HepG2 (cell line): ENCODE results near the gene WNT5B. TPM values are rescaled to one million over a fixed set of nuclear protein-coding genes. Genes with fewer than 3 reads are reported as not detected.

Experiments
- ATAC-seq: fragments of 200-7000 bp; cut with Tn5 transposase; 3 replicates; pipeline ENCODE4 v1.9.1; 2020; ENCODE audit warnings: mild to moderate bottlenecking, moderate library complexity
- BruUV-seq: library from RNA; stranded (reverse); fragments of 400-500 nt; replicated peaks from 2 replicates; lab custom pipeline; 2021; lab: Mats Ljungman, UMichigan
- CTCF ChIA-PET: fragments of 300-600 bp; formaldehyde crosslinking; extraction: SDS; loops from one replicate; lab custom pipeline; 2021; ENCODE audit warnings: low total read pairs, inconsistent platforms, low intra/inter-chr PET ratio; lab: Yijun Ruan, JAX
- POLR2A ChIA-PET: fragments of 350-600 bp; sonication (Branson Sonifier 250); formaldehyde crosslinking; loops from one replicate; lab custom pipeline; 2020; ENCODE audit warnings: antibody characterized with exemption, inconsistent platforms; lab: Yijun Ruan, JAX
- DNase-seq: peaks from one replicate; pipeline ENCODE4 v3.0.0-alpha.2; 2015; ENCODE audit warnings: low spot score
- FAIRE-seq: peaks from 3 replicates; lab custom pipeline; 2011; peaks lifted over from hg19 to GRCh38; lab: Jason Lieb, UNC
- H2AFZ ChIP-seq: one replicate; pipeline ENCODE4 v1.6.1; 2011; ENCODE audit warnings: low read length, inconsistent platforms
- H3K27ac ChIP-seq: fragments of 300-600 bp; 3 replicates; pipeline ENCODE4 v1.8.0; 2011; ENCODE audit warnings: mixed run types, mild to moderate bottlenecking, mixed read lengths, low read length, inconsistent platforms; ENCODE audit not compliant: insufficient read depth; ENCODE audit errors: extremely low read length
- H3K27me3 ChIP-seq, 2 experiments: fragments of 200-600 bp in 1 of 2; 2 replicates in 1 of 2; 3 replicates in 1 of 2; pipeline versions ENCODE4 v1.6.0 to v1.8.0; 2011; ENCODE audit warnings: low read length in 2 of 2, mild to moderate bottlenecking in 2 of 2, moderate library complexity in 2 of 2, inconsistent platforms in 1 of 2; ENCODE audit not compliant: insufficient read depth in 2 of 2, control insufficient read depth in 1 of 2
- H3K36me3 ChIP-seq, 2 experiments: fragments of 200-600 bp in 1 of 2; replicated peaks in 1 of 2; 2 replicates in 1 of 2; 3 replicates in 1 of 2; pipeline versions ENCODE4 v1.5.1 to v1.8.0; 2011; ENCODE audit warnings: low read length in 2 of 2, inconsistent platforms in 1 of 2; ENCODE audit not compliant: insufficient read depth in 2 of 2, control insufficient read depth in 1 of 2
- H3K4me1 ChIP-seq: 2 replicates; pipeline ENCODE4 v1.5.1; 2012; ENCODE audit warnings: low read length, inconsistent platforms; ENCODE audit not compliant: insufficient read depth
- H3K4me2 ChIP-seq: 2 replicates; pipeline ENCODE4 v1.6.0; 2011; ENCODE audit warnings: low read depth, low read length, inconsistent platforms
- H3K4me3 ChIP-seq, 3 experiments: fragments of 200-600 bp in 1 of 3; sonication (generic), shearing (Covaris generic) in 1 of 3; replicated peaks in 1 of 3; 2 replicates each; pipeline ENCODE4 v1.5.1; 2011 to 2016; ENCODE audit warnings: low read length in 3 of 3, inconsistent platforms in 2 of 3, low read depth in 2 of 3, mild to moderate bottlenecking in 2 of 3, control low read depth in 1 of 3, mixed read lengths in 1 of 3; ENCODE audit not compliant: insufficient read depth in 1 of 3
- H3K79me2 ChIP-seq: one replicate; pipeline ENCODE4 v1.6.1; 2011; ENCODE audit warnings: low read length, inconsistent platforms; ENCODE audit not compliant: insufficient read depth
- H3K9ac ChIP-seq: 2 replicates; pipeline ENCODE4 v1.6.0; 2011; ENCODE audit warnings: mild to moderate bottlenecking, low read depth, low read length, inconsistent platforms; ENCODE audit not compliant: insufficient read depth
- H3K9me3 ChIP-seq: 2 replicates; pipeline ENCODE4 v1.5.1; 2012; ENCODE audit warnings: mild to moderate bottlenecking, low read length
- H4K20me1 ChIP-seq: 2 replicates; pipeline ENCODE4 v1.6.0; 2011; ENCODE audit warnings: inconsistent platforms, mild to moderate bottlenecking, low read length, moderate library complexity; ENCODE audit not compliant: insufficient read depth
- ARNT2 ChIP-seq: sonication (generic); formaldehyde crosslinking; IDR thresholded peaks from 2 replicates; pipeline ENCODE4 v1.8.0; 2022; ENCODE audit warnings: mild to moderate bottlenecking, low read depth, missing genetic modification reagents, moderate library complexity
- CENPBD1 ChIP-seq: sonication (generic); formaldehyde crosslinking; IDR thresholded peaks from 2 replicates; pipeline ENCODE4 v1.8.0; 2022; ENCODE audit warnings: missing genetic modification reagents, low read depth, mild to moderate bottlenecking, borderline replicate concordance
- HIC2 ChIP-seq: sonication (generic); formaldehyde crosslinking; IDR thresholded peaks from 2 replicates; pipeline ENCODE4 v1.9.0; 2022; ENCODE audit warnings: low read depth, missing genetic modification reagents
- HMGXB4 ChIP-seq, 2 experiments: sonication (generic) in 1 of 2; formaldehyde crosslinking in 1 of 2; IDR thresholded peaks; 2 replicates each; pipeline versions ENCODE4 v1.4.0 to v1.6.1; 2018 to 2020; ENCODE audit warnings: missing genetic modification reagents in 2 of 2, borderline replicate concordance in 1 of 2, low read depth in 1 of 2, mild to moderate bottlenecking in 1 of 2, missing biosample characterization in 1 of 2
- HNF4A ChIP-seq: sonication (generic); formaldehyde crosslinking; IDR thresholded peaks from 2 replicates; pipeline ENCODE4 v1.4.0; 2020; ENCODE audit warnings: missing genetic modification reagents
- HNRNPL ChIP-seq: fragments of 200-400 bp; formaldehyde crosslinking; IDR thresholded peaks from 2 replicates; pipeline ENCODE4 v1.6.1; 2017; ENCODE audit warnings: mild to moderate bottlenecking, low read depth, low read length
- LCORL ChIP-seq, 2 experiments: fragments of 450-650 bp in 1 of 2; sonication (generic) in 1 of 2; formaldehyde crosslinking in 1 of 2; IDR thresholded peaks; 2 replicates each; pipeline versions ENCODE4 v1.5.0 to v1.6.1; 2017 to 2020; ENCODE audit warnings: antibody characterized with exemption in 1 of 2, missing genetic modification reagents in 1 of 2
- PATZ1 ChIP-seq: sonication (generic); formaldehyde crosslinking; IDR thresholded peaks from 2 replicates; pipeline ENCODE4 v1.4.0; 2020; ENCODE audit warnings: missing genetic modification reagents
- PITX1 ChIP-seq: sonication (generic); formaldehyde crosslinking; IDR thresholded peaks from 2 replicates; pipeline ENCODE4 v1.5.1; 2020; ENCODE audit warnings: mild to moderate bottlenecking, missing genetic modification reagents
- ZMYM3 ChIP-seq: sonication (generic); formaldehyde crosslinking; IDR thresholded peaks from 2 replicates; pipeline ENCODE4 v1.5.1; 2020; ENCODE audit warnings: mild to moderate bottlenecking, missing genetic modification reagents
- ZNF263 ChIP-seq: sonication (generic); formaldehyde crosslinking; IDR thresholded peaks from 2 replicates; pipeline ENCODE4 v1.4.0; 2020; ENCODE audit warnings: missing genetic modification reagents
- ZNF350 ChIP-seq: sonication (generic); formaldehyde crosslinking; IDR thresholded peaks from 2 replicates; pipeline ENCODE4 v1.4.0; 2020; ENCODE audit warnings: mild to moderate bottlenecking, low read depth, missing genetic modification reagents, borderline replicate concordance
- WGBS: methylation state at CpG from one replicate; pipeline ENCODE4 v1.1.6; 2017; ENCODE audit warnings: low lambda C conversion rate; 5-methylcytosine and 5-hydroxymethylcytosine counted together
- in situ Hi-C: cut with HindIII; loops from 2 replicates; pipeline ENCODE4 v1.10.0; 2017; ENCODE audit warnings: low pct_unique_long_range_greater_than_20kb; ENCODE audit not compliant: extremely low pct_ligation_motif_present
- intact Hi-C: fragments of 100-400 bp; cut with micrococcal nuclease; formaldehyde crosslinking; loops from one replicate; pipeline ENCODE4 v1.10.0; 2022; ENCODE audit not compliant: unreplicated experiment
- polyA plus RNA-seq, 8 experiments: library from polyadenylated mRNA; depleted of rRNA in 3 of 8; stranded (reverse) in 7 of 8; unstranded in 1 of 8; fragments of >200 nt; fragmentation: Illumina TruSeq in 4 of 8; extraction: Trizol in 4 of 8; gene quantifications; 2 replicates each; pipeline versions ENCODE4 v1.2.1 to v1.2.3, GENCODE V29; 2011 to 2016; ENCODE audit warnings: low read depth in 4 of 8, missing spikeins in 1 of 8, mixed read lengths in 1 of 8; ENCODE audit not compliant: insufficient read depth in 1 of 8
- total RNA-seq, 5 experiments: library from RNA; depleted of rRNA; stranded (reverse); fragments of >200 nt; fragmentation: Illumina TruSeq; extraction: Trizol; gene quantifications; 2 replicates each; pipeline ENCODE4 v1.2.3, GENCODE V29; 2016; ENCODE audit warnings: low read depth in 1 of 5

The WNT5B gene
- total and polyA plus RNA-seq, 2 of the 13 experiments (the other 11 are each of a cell fraction or from before 2014, with no cell fraction given) = 0.04 TPM; not detected in 1

- intact Hi-C loops = no loop called here
- CTCF ChIA-PET = no interaction called here
- POLR2A ChIA-PET = no interaction called here
- FAIRE-seq (no peak), DNase-seq (peak; percentile 32), ATAC-seq (peak; percentile 70)
- H3K4me3 ChIP-seq = peak overlapping the region; percentile 28 to 62 (median 40); a peak in 5 of 6 replicates
- H2AFZ ChIP-seq = no peak overlapping the region
- peaks cover 33% of the 10 kb centered on the region for H3K4me1 ChIP-seq
- 2% methylated on average over 14 of the region's 32 CpGs for WGBS
- no peaks in the 10 kb centered on the region for H3K79me2 ChIP-seq
- no peaks in the 10 kb centered on the region for H3K36me3 ChIP-seq
- H3K27ac ChIP-seq = no peak overlapping the region
- in situ Hi-C loops = no loop called here
- H3K27me3 ChIP-seq = peaks cover 6 to 76% of the 10 kb centered on the region in 2 experiments; a peak in 4 of 5 replicates
- no peaks in the 10 kb centered on the region for H3K9me3 ChIP-seq
- H3K9ac ChIP-seq = no peak overlapping the region
- peak overlapping the region; percentile 77 for H3K4me2 ChIP-seq
- H4K20me1 ChIP-seq = no peaks in the 10 kb centered on the region
- BruUV-seq = no TSS peak
- TF ChIP-seq HMGXB4 (CRISPR knock-in tag; IDR thresholded peaks at IDR 0.05; ENCODE audit: borderline replicate concordance in 1 of 2, low read depth in 1 of 2) (no peak), ZNF350 (CRISPR knock-in tag) (0 out of 2 replicates have a peak, but pooled peaks have one; percentile 27), CENPBD1 (CRISPR knock-in tag) (no peak), ZMYM3 (0 out of 2 replicates have a peak, but pooled peaks have one; percentile 38), HNF4A (peak; percentile 53; the same call in 1 of the 2 replicates), HIC2 (peak; percentile 84), ARNT2 (CRISPR knock-in tag) (no peak), ZNF263 (CRISPR knock-in tag) (peak; percentile 41; the same call in 1 of the 2 replicates), PITX1 (CRISPR knock-in tag) (0 out of 2 replicates have a peak, but pooled peaks have one; percentile 24), PATZ1 (CRISPR knock-in tag) (0 out of 2 replicates have a peak, but pooled peaks have one; percentile 13), HNRNPL (peak; percentile 86), LCORL (IDR thresholded peaks at IDR 0.05) (no peak), LCORL (CRISPR knock-in tag; IDR thresholded peaks at IDR 0.05) (0 out of 2 replicates have a peak, but pooled peaks have one; percentile 26)
Observed at GRCh38 chr12:1629338-1630132, 504 bp downstream of the WNT5B start.
